HG02678 (cell line): Measurements from ENCODE around the gene SIN3B.
"Not testable (repeated sequence)": the region's sequence is repeated elsewhere in the genome, so short reads cannot be mapped to it uniquely, and the experiment has no call there.

Source experiments
- ATAC-seq: cut with Tn5 transposase; IDR thresholded peaks from one replicate; pipeline ENCODE4 v1.9.1; 2021; ENCODE audit warnings: mild to moderate bottlenecking, moderate library complexity; ENCODE audit not compliant: unreplicated experiment

The SIN3B gene

GRCh38 chr19:16829010-16829821 lies at the start of gene SIN3B:
Gene SIN3B (plus strand): TSS chr19:16829398. CDS start chr19:16829421, 23 bp downstream.
- peak; percentile 60 for ATAC-seq

GRCh38 chr19:16779539-16780163 lies 49.5 kb upstream of the SIN3B start:
- no peak for ATAC-seq

- no peak for ATAC-seq
Observed at GRCh38 chr19:16782719-16783118, 46.5 kb upstream of the SIN3B start.

- no peak for ATAC-seq
Observed at GRCh38 chr19:16788479-16788878, 40.7 kb upstream of the SIN3B start.

- no peak for ATAC-seq
Observed at GRCh38 chr19:16789238-16789637, 40.0 kb upstream of the SIN3B start.

GRCh38 chr19:16790051-16790450 lies 39.1 kb upstream of the SIN3B start:
- no peak for ATAC-seq

GRCh38 chr19:16791942-16792341 lies 37.3 kb upstream of the SIN3B start:
- ATAC-seq: no peak

GRCh38 chr19:16794456-16795441 lies 34.4 kb upstream of the SIN3B start:
- ATAC-seq: no peak

- ATAC-seq: no peak
Observed at GRCh38 chr19:16795731-16796130, 33.5 kb upstream of the SIN3B start.

- ATAC-seq: no peak
Observed at GRCh38 chr19:16797876-16798275, 31.3 kb upstream of the SIN3B start.

GRCh38 chr19:16798326-16798725 lies 30.9 kb upstream of the SIN3B start:
- not testable (repeated sequence) for ATAC-seq

GRCh38 chr19:16799740-16800139 lies 29.5 kb upstream of the SIN3B start:
- ATAC-seq: no peak

GRCh38 chr19:16801600-16802013 lies 27.6 kb upstream of the SIN3B start:
- no peak for ATAC-seq

GRCh38 chr19:16804176-16804575 lies 25.0 kb upstream of the SIN3B start:
- ATAC-seq: no peak

- no peak for ATAC-seq
Observed at GRCh38 chr19:16807549-16808284, 21.5 kb upstream of the SIN3B start.

GRCh38 chr19:16814526-16815100 lies 14.6 kb upstream of the SIN3B start:
- ATAC-seq: no peak

- ATAC-seq: no peak
Observed at GRCh38 chr19:16820056-16820455, 9.1 kb upstream of the SIN3B start.

- no peak for ATAC-seq
Observed at GRCh38 chr19:16821081-16821480, 8.1 kb upstream of the SIN3B start.

GRCh38 chr19:16822648-16823047 lies 6.5 kb upstream of the SIN3B start:
- ATAC-seq: no peak

- ATAC-seq: no peak
Observed at GRCh38 chr19:16824658-16825311, 4.4 kb upstream of the SIN3B start.
